D341Med (cell line): Measurements from ENCODE around the gene SLC6A9.

Experiments
- DNase-seq: peaks from one replicate; pipeline ENCODE4 v3.0.0; 2012; ENCODE audit warnings: low spot score

SLC6A9 gene

DNA sequence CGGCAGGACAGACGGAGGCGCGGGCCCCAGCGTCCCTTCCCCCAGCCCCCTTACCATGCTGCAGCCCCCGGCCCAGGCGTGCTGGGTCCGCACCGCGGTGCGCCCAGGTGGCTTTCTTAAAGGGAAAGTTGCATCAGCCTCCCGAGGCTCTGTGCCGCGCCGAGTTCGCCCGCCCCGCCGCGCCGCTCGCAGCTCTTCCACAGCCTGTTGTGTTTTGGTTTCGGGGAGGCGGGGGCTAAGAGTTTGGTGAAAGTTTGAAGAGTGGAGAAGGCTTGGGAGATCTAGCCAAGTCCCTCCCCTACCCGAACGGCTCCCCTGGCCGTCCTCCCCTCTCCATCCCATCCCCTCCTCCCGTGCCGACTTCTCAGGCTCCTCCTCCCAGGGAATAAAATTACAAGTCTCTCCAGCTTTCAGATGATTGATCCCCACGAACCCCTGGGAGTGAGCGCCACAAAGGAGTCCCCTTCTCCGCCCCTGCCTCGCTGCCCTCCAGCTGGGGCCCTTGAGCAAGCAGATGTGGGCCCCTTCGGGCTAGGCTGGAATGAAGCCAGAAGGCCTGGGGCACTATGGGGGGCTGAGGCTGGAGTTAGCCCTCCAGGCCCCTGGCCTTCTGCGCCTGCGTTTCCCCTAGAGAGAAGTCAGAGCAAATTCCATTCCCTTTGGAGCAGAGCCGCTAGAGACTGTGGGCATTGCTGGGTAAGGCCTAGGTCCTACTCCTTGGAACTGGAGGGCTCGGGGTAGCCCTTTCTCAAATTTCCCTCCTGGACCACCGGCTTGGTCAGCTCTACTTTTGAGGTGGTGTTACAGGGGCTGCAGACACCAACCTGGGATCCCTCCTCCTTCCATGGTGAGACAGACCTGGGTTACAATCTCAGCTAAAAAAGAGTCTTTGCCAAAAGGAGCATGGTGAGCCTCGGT, at the start of gene SLC6A9:
SLC6A9 (minus strand) TSS at position 211 of the 918 bp plus-strand sequence. CDS start 7,185 bp downstream, outside the sequence.
- peak; percentile 51 for DNase-seq

DNA sequence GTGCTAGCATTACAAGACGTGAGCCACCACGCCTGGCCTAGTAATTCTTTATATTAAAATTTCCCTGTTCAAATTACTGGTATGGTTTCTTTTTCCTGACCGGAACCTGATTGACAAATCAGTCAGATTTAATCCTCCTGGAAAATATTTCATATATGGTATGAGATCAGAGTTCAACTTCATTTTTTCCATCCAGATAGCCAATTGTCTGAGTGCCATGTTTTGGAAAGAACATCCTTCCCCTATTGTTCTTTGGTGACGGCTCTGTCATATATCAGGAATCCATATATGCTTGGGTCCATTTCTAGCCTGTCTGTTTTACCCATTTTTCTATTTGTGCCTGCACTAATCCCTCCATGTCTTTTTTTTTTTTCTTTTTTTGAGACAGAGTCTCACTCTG, 48.3 kb upstream of the SLC6A9 start:
- no peak for DNase-seq

DNA sequence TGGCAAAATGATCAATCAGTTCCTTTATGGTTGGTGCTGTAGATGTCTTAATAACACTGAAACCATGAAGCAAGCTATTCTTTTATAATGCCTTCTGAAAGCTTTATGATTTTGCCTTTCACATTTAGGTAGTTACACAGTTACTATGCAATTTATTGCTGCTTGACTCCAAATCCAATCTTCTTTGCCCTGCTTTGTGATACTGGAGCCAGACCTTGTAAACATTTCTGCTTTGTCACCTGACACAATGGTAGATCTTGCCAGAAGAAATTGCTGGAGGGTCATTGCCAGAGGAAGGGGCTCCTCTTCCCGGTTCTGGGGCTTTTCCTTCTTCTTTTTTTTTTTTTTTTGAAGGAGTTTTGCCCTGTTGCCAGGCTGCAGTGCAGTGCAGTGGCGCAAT, 46.8 kb upstream of the SLC6A9 start:
- DNase-seq = no peak

GRCh38 chr1:44077421-44077820, 46.2 kb upstream of the SLC6A9 start:
- no peak for DNase-seq

DNA sequence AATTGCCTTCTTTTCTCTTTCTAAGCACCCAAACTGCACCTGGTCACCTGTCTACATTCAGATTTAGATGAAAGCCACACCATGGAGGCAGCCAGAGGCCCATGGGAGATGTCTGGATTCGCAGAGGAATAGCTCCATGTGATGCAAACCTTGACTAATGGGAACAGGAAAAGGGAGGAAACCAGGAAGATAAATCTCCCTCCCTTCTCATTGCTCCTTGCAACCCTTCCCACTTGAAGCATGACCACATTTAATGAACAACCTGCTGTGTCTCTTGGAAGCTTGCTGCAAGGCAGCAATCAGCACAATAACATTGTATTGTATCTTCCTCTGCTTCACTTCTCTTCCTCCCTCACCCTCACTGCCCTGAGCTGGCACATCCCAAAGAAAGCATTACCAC, 44.8 kb upstream of the SLC6A9 start:
- no peak for DNase-seq

DNA sequence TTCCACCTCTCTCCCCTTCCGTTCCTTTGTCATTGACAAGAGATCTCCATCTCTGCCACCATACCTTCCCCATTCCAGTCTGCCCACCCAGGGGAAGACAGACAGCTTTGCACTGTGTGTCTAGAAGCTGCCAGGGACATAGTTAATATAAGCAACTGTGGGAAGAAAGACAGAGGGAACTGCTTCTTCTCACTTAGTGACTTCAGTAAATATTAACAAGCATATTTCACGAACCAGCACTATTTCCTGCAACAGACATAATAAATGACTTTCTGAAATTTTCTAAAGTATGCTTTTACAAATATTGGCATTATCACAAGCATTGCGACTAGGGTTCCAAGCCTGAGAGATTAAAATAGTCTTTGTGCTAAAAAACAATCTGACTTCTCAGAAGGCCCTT, 43.2 kb upstream of the SLC6A9 start:
- DNase-seq = no peak

DNA sequence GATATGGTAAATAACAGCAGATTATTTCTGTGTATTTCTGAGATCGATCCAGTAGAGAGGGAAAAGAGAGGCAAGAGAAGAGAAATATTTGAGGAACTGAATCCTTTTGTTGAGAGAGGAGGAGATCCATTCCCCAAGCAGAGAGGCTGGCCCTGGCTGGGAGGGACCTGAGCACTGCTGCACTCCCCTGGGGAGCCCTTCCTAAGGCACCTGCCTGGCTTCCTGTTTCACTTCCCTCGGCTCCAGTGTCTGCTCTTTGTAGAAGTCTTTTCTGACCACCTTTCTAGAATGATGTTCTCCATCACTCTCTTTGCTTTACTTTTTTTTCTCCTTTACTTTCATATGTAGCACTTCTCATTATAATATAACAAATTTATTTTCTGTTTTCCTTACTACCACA, 42.3 kb upstream of the SLC6A9 start:
- DNase-seq = no peak

DNA sequence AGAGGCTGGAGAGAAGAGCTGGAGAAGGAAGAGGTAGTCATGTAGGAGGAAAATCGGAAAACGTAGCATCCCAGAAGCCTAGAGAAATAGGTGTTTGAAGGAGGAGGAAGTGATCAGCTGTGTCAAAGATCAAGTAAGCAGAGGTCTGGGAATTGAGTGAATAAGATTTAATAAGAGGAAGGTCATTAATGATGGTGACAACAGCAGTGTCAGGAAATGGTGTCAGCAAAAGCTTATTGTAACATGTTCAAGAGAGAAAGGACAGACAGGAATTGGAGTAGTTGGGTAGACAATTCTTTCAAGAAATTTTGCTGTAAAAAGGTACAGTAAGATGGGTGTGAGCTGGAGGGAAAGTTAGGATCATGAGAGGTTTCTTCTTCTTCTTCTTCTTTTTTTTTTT, 41.6 kb upstream of the SLC6A9 start:
- no peak for DNase-seq

GRCh38 chr1:44072204-44072603, 40.9 kb upstream of the SLC6A9 start:
- DNase-seq = no peak

- DNase-seq = no peak
These were observed 40.2 kb upstream of the SLC6A9 start for GRCh38 chr1:44071461-44071860.

- DNase-seq = no peak
These were observed 37.2 kb upstream of the SLC6A9 start for GRCh38 chr1:44068442-44068921.

GRCh38 chr1:44067266-44068250, 36.3 kb upstream of the SLC6A9 start:
- DNase-seq = no peak

GRCh38 chr1:44062656-44063179, 31.5 kb upstream of the SLC6A9 start:
- no peak for DNase-seq

- no peak for DNase-seq
These were observed 30.6 kb upstream of the SLC6A9 start for GRCh38 chr1:44061857-44062256.

- DNase-seq = no peak
These were observed 29.6 kb upstream of the SLC6A9 start for GRCh38 chr1:44060830-44061267.

DNA sequence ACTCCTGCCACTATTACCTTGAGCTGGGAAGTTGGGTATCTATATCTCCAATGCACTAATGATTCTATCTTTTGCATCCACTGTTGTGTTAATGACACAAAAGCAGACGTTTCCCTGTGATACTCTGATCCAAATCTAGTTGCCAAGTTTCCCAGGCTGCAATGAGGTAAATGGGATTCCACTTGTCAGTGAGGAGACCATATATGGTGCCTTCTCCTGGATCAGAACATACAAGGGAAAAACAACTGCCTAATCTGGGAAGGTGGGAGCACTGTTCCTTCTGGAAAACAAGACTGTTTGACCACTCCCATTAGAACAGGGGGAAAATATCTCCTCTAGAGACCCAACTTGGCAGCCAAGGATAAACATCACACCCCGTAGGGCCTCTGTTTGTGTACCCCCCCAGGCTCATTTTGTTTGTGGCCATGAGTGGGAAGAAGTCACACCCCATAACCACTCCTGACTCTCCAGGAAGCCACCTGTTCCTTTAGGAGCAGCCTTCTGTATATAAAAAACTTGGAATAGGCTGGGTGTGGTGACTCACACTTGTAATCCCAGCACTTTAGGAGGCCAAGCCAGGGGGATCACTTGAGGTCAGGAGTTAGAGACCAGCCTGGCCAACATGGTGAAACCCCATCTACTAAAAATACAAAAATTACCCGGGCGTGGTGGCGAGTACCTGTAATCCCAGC, 28.5 kb upstream of the SLC6A9 start:
- DNase-seq = no peak

GRCh38 chr1:44059212-44059611, 27.9 kb upstream of the SLC6A9 start:
- no peak for DNase-seq

- no peak for DNase-seq
These were observed 26.0 kb upstream of the SLC6A9 start for GRCh38 chr1:44057293-44057692.

DNA sequence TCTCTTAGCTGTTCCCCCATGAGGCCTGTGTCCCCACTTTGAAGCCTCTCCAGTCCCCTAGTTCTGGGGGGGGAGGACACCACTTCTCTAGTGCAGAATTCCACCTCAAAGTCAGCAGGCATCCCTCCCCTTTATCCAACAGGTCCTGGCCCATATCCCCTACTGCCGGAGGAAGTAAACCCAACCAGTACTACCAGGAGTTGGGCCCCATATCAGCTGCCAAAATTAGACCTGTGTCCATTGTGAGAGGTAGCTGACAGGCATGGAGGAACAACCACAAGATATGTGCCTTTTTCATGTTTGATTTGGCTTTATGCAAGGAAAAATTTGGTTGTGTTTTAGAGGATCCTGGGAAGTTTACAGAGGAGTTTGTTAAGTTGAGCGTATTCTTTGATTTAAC, 22.1 kb upstream of the SLC6A9 start:
- no peak for DNase-seq

GRCh38 chr1:44050261-44050660, 19.0 kb upstream of the SLC6A9 start:
- no peak for DNase-seq

GRCh38 chr1:44049839-44050238, 18.6 kb upstream of the SLC6A9 start:
- no peak for DNase-seq
